PC-3 (cell line): ENCODE measurements around the gene NME7. TPM values are rescaled to one million over a fixed set of nuclear protein-coding genes. Genes with fewer than 3 reads are reported as not detected.

Experiments used
- ATAC-seq: fragments of 200-7000 bp; cut with Tn5 transposase; 2 replicates; pipeline ENCODE4 v1.9.1; 2020; ENCODE audit warnings: mild to moderate bottlenecking, moderate library complexity
- BruUV-seq: library from RNA; stranded (reverse); fragments of 400-500 nt; replicated peaks from 2 replicates; lab custom pipeline; 2021; lab: Mats Ljungman, UMichigan
- CTCF ChIA-PET: fragments of 300-600 bp; sonication (Branson Sonifier 250); formaldehyde crosslinking; loops from one replicate; lab custom pipeline; 2022; ENCODE audit warnings: antibody characterized with exemption; lab: Charles Lee
- POLR2A ChIA-PET: fragments of 300-600 bp; sonication (Branson Sonifier 250); formaldehyde crosslinking; loops from one replicate; lab custom pipeline; 2022; ENCODE audit warnings: antibody characterized with exemption; ENCODE audit not compliant: unreplicated experiment; lab: Charles Lee
- DNase-seq: peaks from one replicate; pipeline ENCODE4 v3.0.0-alpha.2; 2015
- H2AFZ ChIP-seq: fragments of 300-600 bp; sonication (generic); 2 replicates; pipeline ENCODE4 v1.6.0; 2016; ENCODE audit warnings: antibody characterized with exemption, low read length
- H3F3A ChIP-seq: fragments of 300-600 bp; sonication (generic); one replicate; pipeline ENCODE4 v1.6.0; 2017; ENCODE audit warnings: antibody characterized with exemption, low read length, control low read depth, mild to moderate bottlenecking; ENCODE audit not compliant: unreplicated experiment
- H3K27ac ChIP-seq: fragments of 300-600 bp; sonication (generic); 2 replicates; pipeline ENCODE4 v1.5.1; 2016; ENCODE audit warnings: mild to moderate bottlenecking, low read length
- H3K27me3 ChIP-seq: fragments of 300-600 bp; sonication (generic); 2 replicates; pipeline ENCODE4 v1.6.1; 2016; ENCODE audit warnings: low read length, mixed read lengths
- H3K36me3 ChIP-seq: fragments of 300-600 bp; sonication (generic); 2 replicates; pipeline ENCODE4 v1.6.1; 2016; ENCODE audit warnings: low read depth, mixed run types, low read length, mixed read lengths
- H3K4me1 ChIP-seq: fragments of 300-600 bp; sonication (generic); 2 replicates; pipeline ENCODE4 v1.5.1; 2016; ENCODE audit warnings: low read length; ENCODE audit not compliant: insufficient read depth
- H3K4me2 ChIP-seq: fragments of 300-600 bp; sonication (generic); 2 replicates; pipeline ENCODE4 v1.6.0; 2016; ENCODE audit warnings: low read length
- H3K4me3 ChIP-seq: fragments of 300-600 bp; sonication (generic); 2 replicates; pipeline ENCODE4 v1.5.1; 2016; ENCODE audit warnings: mild to moderate bottlenecking, low read length, mixed read lengths
- H3K79me2 ChIP-seq: fragments of 300-600 bp; sonication (generic); 2 replicates; pipeline ENCODE4 v1.6.1; 2017; ENCODE audit warnings: low read length, mixed read lengths
- H3K9ac ChIP-seq: fragments of 300-600 bp; sonication (generic); 2 replicates; pipeline ENCODE4 v1.6.0; 2016; ENCODE audit warnings: mild to moderate bottlenecking, low read length
- H3K9me2 ChIP-seq: fragments of 300-600 bp; sonication (generic); replicated peaks from 2 replicates; pipeline ENCODE4 v1.6.1; 2016; ENCODE audit warnings: mixed run types, low read length, mixed read lengths
- H3K9me3 ChIP-seq: fragments of 300-600 bp; sonication (generic); 2 replicates; pipeline ENCODE4 v1.6.1; 2016; ENCODE audit warnings: low read length, mixed read lengths
- H4K20me1 ChIP-seq: fragments of 300-600 bp; sonication (generic); 2 replicates; pipeline ENCODE4 v1.6.1; 2016; ENCODE audit warnings: low read length, mixed read lengths
- CTCF ChIP-seq: fragments of 300-600 bp; sonication (generic); conservative IDR thresholded peaks from 2 replicates; pipeline ENCODE4 v1.5.1; 2017; ENCODE audit warnings: antibody characterized with exemption, low read depth, mild to moderate bottlenecking, low read length
- EZH2 ChIP-seq: fragments of 300-600 bp; sonication (generic); IDR thresholded peaks from one replicate; pipeline ENCODE4 v1.6.1; 2017; ENCODE audit warnings: antibody characterized with exemption, mild to moderate bottlenecking, low read length; ENCODE audit not compliant: unreplicated experiment
- EZH2phosphoT487 ChIP-seq: fragments of 300-600 bp; sonication (generic); IDR thresholded peaks from 2 replicates; pipeline ENCODE4 v1.6.1; 2018; ENCODE audit warnings: mild to moderate bottlenecking, antibody characterized with exemption, low read length, borderline replicate concordance
- intact Hi-C: fragments of 100-400 bp; cut with micrococcal nuclease; formaldehyde crosslinking; loops from 2 replicates; pipeline ENCODE4 v1.9.0; 2023
- total RNA-seq: library from RNA; depleted of rRNA; stranded (reverse); fragments of >200 nt; gene quantifications from 2 replicates; pipeline ENCODE4 v1.2.3, GENCODE V29; 2014

Gene NME7
- total RNA-seq, 1 experiment from 2014 or later = 18.9 TPM

- ATAC-seq = peak; percentile 80
- Histone ChIP-seq H3K79me2 (no peaks in the 10 kb centered on the region), H3K4me1 (peaks cover 18% of the 10 kb centered on the region), H3K4me2 (peak overlapping the region; percentile 29), H4K20me1 (no peaks in the 10 kb centered on the region), H3K27ac (no peak overlapping the region), H3K9me2 (no peaks in the 10 kb centered on the region), H3K36me3 (no peaks in the 10 kb centered on the region), H2AFZ (no peak overlapping the region), H3K9me3 (no peaks in the 10 kb centered on the region), H3K27me3 (no peaks in the 10 kb centered on the region), H3K9ac (no peak overlapping the region), H3K4me3 (no peak overlapping the region), H3F3A (no peaks in the 10 kb centered on the region)
- DNase-seq = peak; percentile 59
- ChIA-PET POLR2A (no interaction called here), CTCF (interaction anchor here (0.5 kb wide), 1 partner anchor 105 kb away, joined by 3 read pairs; no protein-coding TSS in a partner anchor)
- BruUV-seq = no TSS peak
- intact Hi-C loops = loop anchor here (10.0 kb wide), 2 partner anchors 79 to 641 kb away; no protein-coding TSS in a partner anchor
- no peak for TF ChIP-seq EZH2phosphoT487
Measured at GRCh38 chr1:169245706-169246105, 121.9 kb downstream of the NME7 start.

- H3K9ac ChIP-seq = peak overlapping the region; percentile 7; the same call in 1 of the 2 replicates
- TF ChIP-seq EZH2phosphoT487 = no peak
- TF ChIP-seq EZH2 = no peak
- no peak for TF ChIP-seq CTCF
Measured at GRCh38 chr1:169240449-169241232, 127.0 kb downstream of the NME7 start.

GRCh38 chr1:169236880-169237279 lies 130.7 kb downstream of the NME7 start:
- no peaks in the 10 kb centered on the region for H3K9me2 ChIP-seq
- TF ChIP-seq EZH2 (no peak), CTCF (no peak), EZH2phosphoT487 (no peak)
- H3K36me3 ChIP-seq = no peaks in the 10 kb centered on the region
- no peak overlapping the region for H3K27ac ChIP-seq
- no peak overlapping the region for H3K4me2 ChIP-seq
- no peak overlapping the region for H2AFZ ChIP-seq
- no peak for ATAC-seq
- peaks cover 12% of the 10 kb centered on the region for H3K4me1 ChIP-seq
- intact Hi-C loops = no loop called here
- ChIA-PET CTCF (no interaction called here), POLR2A (no interaction called here)
- no peaks in the 10 kb centered on the region for H4K20me1 ChIP-seq
- H3F3A ChIP-seq = no peaks in the 10 kb centered on the region
- no TSS peak for BruUV-seq
- no peaks in the 10 kb centered on the region for H3K27me3 ChIP-seq
- DNase-seq = no peak
- no peaks in the 10 kb centered on the region for H3K79me2 ChIP-seq
- H3K4me3 ChIP-seq = no peak overlapping the region
- H3K9ac ChIP-seq = no peak overlapping the region
- H3K9me3 ChIP-seq = no peaks in the 10 kb centered on the region

More at GRCh38 chr1:169240449-169241232, 127.0 kb downstream of the NME7 start:
- H3K4me2 ChIP-seq = peak overlapping the region; percentile 67
- no peaks in the 10 kb centered on the region for H3K27me3 ChIP-seq
- H4K20me1 ChIP-seq = no peaks in the 10 kb centered on the region
- H3K9me3 ChIP-seq = no peaks in the 10 kb centered on the region
- peak overlapping the region; percentile 73 for H3K27ac ChIP-seq
- BruUV-seq = no TSS peak
- H3K79me2 ChIP-seq = no peaks in the 10 kb centered on the region
- no peaks in the 10 kb centered on the region for H3K36me3 ChIP-seq
- H3K9me2 ChIP-seq = no peaks in the 10 kb centered on the region
- intact Hi-C loops = loop anchor here (2.0 to 10.0 kb wide), 5 partner anchors 78 to 636 kb away; partner anchors contain the start of gene ATP1B1
- ChIA-PET CTCF (interaction anchor here (0.5 to 0.6 kb wide), 3 partner anchors 63 to 681 kb away, joined by 3 to 4 read pairs (median 3); partner anchors contain the start of gene SLC19A2), POLR2A (interaction anchor here (0.6 kb wide), 1 partner anchor 640 kb away, joined by 3 read pairs; no protein-coding TSS in a partner anchor)
- ATAC-seq (peak; percentile 88), DNase-seq (peak; percentile 72)
- peak overlapping the region; percentile 31 for H3K4me3 ChIP-seq
- H3F3A ChIP-seq = no peaks in the 10 kb centered on the region
- no peak overlapping the region for H2AFZ ChIP-seq
- peaks cover 19% of the 10 kb centered on the region for H3K4me1 ChIP-seq
